GM21390 (cell line): ENCODE results near the gene RCAN1.
"Not testable (repeated sequence)": the region's sequence is repeated elsewhere in the genome, so short reads cannot be mapped to it uniquely, and the experiment has no call there.

ENCODE experiments used
- ATAC-seq: cut with Tn5 transposase; IDR thresholded peaks from one replicate; pipeline ENCODE4 v1.9.1; 2021; ENCODE audit not compliant: unreplicated experiment

Gene RCAN1

GRCh38 chr21:34520281-34520680, 94.6 kb downstream of the RCAN1 start:
- ATAC-seq: no peak

GRCh38 chr21:34519694-34520093, 95.2 kb downstream of the RCAN1 start:
- no peak for ATAC-seq

- no peak for ATAC-seq
Measured at GRCh38 chr21:34519016-34519415, 95.9 kb downstream of the RCAN1 start.

- no peak for ATAC-seq
Measured at GRCh38 chr21:34518301-34518700, 96.6 kb downstream of the RCAN1 start.

GRCh38 chr21:34517491-34518245, 97.2 kb downstream of the RCAN1 start:
- no peak for ATAC-seq

GRCh38 chr21:34517039-34517438, 97.9 kb downstream of the RCAN1 start:
- no peak for ATAC-seq

GRCh38 chr21:34514576-34515115, 100.3 kb downstream of the RCAN1 start:
- no peak for ATAC-seq

- no peak for ATAC-seq
Measured at GRCh38 chr21:34513129-34513675, 101.7 kb downstream of the RCAN1 start.

- ATAC-seq: no peak
Measured at GRCh38 chr21:34511787-34512455, 103.0 kb downstream of the RCAN1 start, which contains the start of gene KCNE1. Gene KCNE1, minus strand, starts transcription at chr21:34512210. Its CDS starts 62,576 bp downstream, at chr21:34449634.

- ATAC-seq: no peak
Measured at GRCh38 chr21:34511181-34511580, 103.7 kb downstream of the RCAN1 start.

- peak; percentile 55 for ATAC-seq
Measured at GRCh38 chr21:34510148-34511142, 104.5 kb downstream of the RCAN1 start.

GRCh38 chr21:34509151-34509550, 105.8 kb downstream of the RCAN1 start:
- no peak for ATAC-seq

- no peak for ATAC-seq
Measured at GRCh38 chr21:34504595-34504994, 110.3 kb downstream of the RCAN1 start.

GRCh38 chr21:34502480-34503106, 112.3 kb downstream of the RCAN1 start:
- no peak for ATAC-seq

- no peak for ATAC-seq
Measured at GRCh38 chr21:34501716-34502115, 113.2 kb downstream of the RCAN1 start.

GRCh38 chr21:34500191-34500590, 114.7 kb downstream of the RCAN1 start:
- ATAC-seq: no peak

- ATAC-seq: no peak
Measured at GRCh38 chr21:34499116-34499515, 115.8 kb downstream of the RCAN1 start.

GRCh38 chr21:34498623-34499022, 116.3 kb downstream of the RCAN1 start:
- no peak for ATAC-seq

- ATAC-seq: not testable (repeated sequence)
Measured at GRCh38 chr21:34483854-34484253, 131.1 kb downstream of the RCAN1 start.

GRCh38 chr21:34483435-34483834, 131.5 kb downstream of the RCAN1 start:
- not testable (repeated sequence) for ATAC-seq
